ENCODE measurements around the gene MYO16.

Gene MYO16

GRCh38 chr13:109033090-109033489 is 403.7 kb downstream of the MYO16 start:
- in situ Hi-C loops (cut with MboI; ENCODE audit: low sequenced_read_pairs, unreplicated experiment) = no loop called here
- no peak for DNase-seq (ENCODE audit: low spot score)

GRCh38 chr13:109036078-109036780 is 406.8 kb downstream of the MYO16 start:
- no peak for TF ChIP-seq CTCF (IDR thresholded peaks at IDR 0.05; ENCODE audit: borderline replicate concordance, control extremely low read depth, extremely low read depth, insufficient read depth, missing control alignments)
- in situ Hi-C loops (cut with MboI; ENCODE audit: low sequenced_read_pairs, unreplicated experiment) = no loop called here

More at GRCh38 chr13:109033090-109033489, 403.7 kb downstream of the MYO16 start:
- TF ChIP-seq CTCF (IDR thresholded peaks at IDR 0.05; ENCODE audit: borderline replicate concordance, control extremely low read depth, extremely low read depth, insufficient read depth, missing control alignments) = no peak

GRCh38 chr13:109043636-109044035 is 414.2 kb downstream of the MYO16 start:
- in situ Hi-C loops (cut with MboI; ENCODE audit: low sequenced_read_pairs, unreplicated experiment) = no loop called here
- TF ChIP-seq CTCF (IDR thresholded peaks at IDR 0.05; ENCODE audit: borderline replicate concordance, control extremely low read depth, extremely low read depth, insufficient read depth, missing control alignments) = no peak

More at GRCh38 chr13:109036078-109036780, 406.8 kb downstream of the MYO16 start:
- no peak for DNase-seq (ENCODE audit: low spot score)

GRCh38 chr13:109055850-109056249 is 426.4 kb downstream of the MYO16 start:
- no peak for DNase-seq (ENCODE audit: low spot score)
- in situ Hi-C loops (cut with MboI; ENCODE audit: low sequenced_read_pairs, unreplicated experiment) = no loop called here
- TF ChIP-seq CTCF (IDR thresholded peaks at IDR 0.05; ENCODE audit: borderline replicate concordance, control extremely low read depth, extremely low read depth, insufficient read depth, missing control alignments) = no peak

More at GRCh38 chr13:109043636-109044035, 414.2 kb downstream of the MYO16 start:
- DNase-seq (ENCODE audit: low spot score) = no peak

GRCh38 chr13:109058087-109058486 is 428.7 kb downstream of the MYO16 start:
- DNase-seq (ENCODE audit: low spot score) = no peak
- in situ Hi-C loops (cut with MboI; ENCODE audit: low sequenced_read_pairs, unreplicated experiment) = no loop called here
- TF ChIP-seq CTCF (IDR thresholded peaks at IDR 0.05; ENCODE audit: borderline replicate concordance, control extremely low read depth, extremely low read depth, insufficient read depth, missing control alignments) = no peak

GRCh38 chr13:109072505-109072904 is 443.1 kb downstream of the MYO16 start:
- TF ChIP-seq CTCF (IDR thresholded peaks at IDR 0.05; ENCODE audit: borderline replicate concordance, control extremely low read depth, extremely low read depth, insufficient read depth, missing control alignments) = no peak
- in situ Hi-C loops (cut with MboI; ENCODE audit: low sequenced_read_pairs, unreplicated experiment) = no loop called here

More at GRCh38 chr13:109072505-109072904, 443.1 kb downstream of the MYO16 start:
- no peak for DNase-seq (ENCODE audit: low spot score)

Data from GM13976 (cell line).